HG03025 (cell line): ENCODE data around the gene FAM114A1.

Source experiments
- ATAC-seq: cut with Tn5 transposase; IDR thresholded peaks from one replicate; pipeline ENCODE4 v1.9.1; 2021; ENCODE audit warnings: mild to moderate bottlenecking, moderate library complexity; ENCODE audit not compliant: unreplicated experiment, low FRiP score

Gene FAM114A1

GRCh38 chr4:38857354-38858096 is 10.1 kb upstream of the FAM114A1 start:
- peak; percentile 51 for ATAC-seq

- no peak for ATAC-seq
These were observed 9.5 kb upstream of the FAM114A1 start for GRCh38 chr4:38858097-38858420.

GRCh38 chr4:38859501-38859900 is 8.1 kb upstream of the FAM114A1 start:
- no peak for ATAC-seq

- ATAC-seq = no peak
These were observed 6.7 kb upstream of the FAM114A1 start for GRCh38 chr4:38860788-38861424.

GRCh38 chr4:38861791-38862190 is 5.8 kb upstream of the FAM114A1 start:
- no peak for ATAC-seq

DNA sequence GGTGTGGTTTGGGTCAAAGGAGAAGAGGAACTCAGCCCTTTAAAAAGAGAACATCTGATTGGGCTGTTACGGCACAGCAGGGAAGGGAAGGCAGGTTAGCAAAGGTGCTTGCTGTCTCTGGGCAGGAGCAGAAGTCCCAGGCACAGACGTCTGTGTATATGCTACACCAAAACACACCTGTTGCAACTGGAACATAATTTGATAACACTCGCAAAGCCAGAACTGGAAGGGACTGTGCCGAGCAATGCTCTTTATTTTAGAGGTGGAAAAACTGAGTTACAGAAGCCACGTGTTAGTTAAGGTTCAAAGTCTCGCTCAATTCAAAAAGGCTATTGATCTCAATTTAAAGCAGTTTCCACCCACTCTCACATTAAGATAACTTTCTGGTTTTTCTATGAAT is 2.2 kb upstream of the FAM114A1 start:
- no peak for ATAC-seq

- no peak for ATAC-seq
These were observed 581 bp upstream of the FAM114A1 start for GRCh38 chr4:38866973-38867477.

DNA sequence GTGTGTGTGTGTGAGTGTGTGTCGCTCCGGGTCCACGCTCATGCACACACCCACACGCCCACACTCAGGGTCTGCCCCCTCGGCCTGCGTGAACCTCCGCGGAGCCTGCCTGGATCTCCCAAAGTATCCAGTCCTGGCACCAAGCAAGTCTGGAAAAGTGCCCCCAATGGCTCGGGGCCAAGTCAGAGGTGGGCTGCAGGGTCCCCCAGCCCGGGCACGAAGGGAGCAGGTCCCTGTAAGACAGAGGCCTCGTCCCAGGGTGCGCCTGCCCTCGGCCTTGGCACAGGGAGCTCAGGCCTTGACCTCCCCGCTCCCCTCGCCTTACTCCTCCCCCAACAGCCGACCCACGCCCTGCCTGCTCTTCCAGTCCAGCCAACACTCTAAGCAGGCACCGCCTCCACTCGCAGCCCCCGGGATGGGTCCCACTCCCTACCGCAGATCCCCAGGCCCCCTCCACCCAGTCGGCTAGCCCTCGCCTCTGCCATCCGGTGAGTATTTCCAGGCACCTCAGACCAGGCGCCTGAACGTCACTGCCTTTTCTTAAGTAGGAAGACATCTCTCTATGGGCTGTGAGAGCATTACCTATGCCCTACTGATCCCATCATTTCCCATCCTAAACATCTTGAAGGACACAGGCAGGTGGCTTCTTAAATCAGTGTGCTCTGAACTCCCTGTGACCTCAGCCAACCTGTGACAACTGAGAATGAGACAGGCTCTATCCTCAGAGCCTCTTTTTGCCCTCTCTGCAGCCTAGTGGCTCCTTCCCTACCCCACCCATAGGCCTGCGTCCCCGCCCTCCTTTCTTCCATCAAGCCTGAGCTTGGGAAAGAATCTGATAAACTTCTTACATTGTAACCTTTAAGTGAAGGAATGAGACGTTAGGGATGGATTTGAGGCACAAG is 704 bp downstream of the FAM114A1 start:
- no peak for ATAC-seq

DNA sequence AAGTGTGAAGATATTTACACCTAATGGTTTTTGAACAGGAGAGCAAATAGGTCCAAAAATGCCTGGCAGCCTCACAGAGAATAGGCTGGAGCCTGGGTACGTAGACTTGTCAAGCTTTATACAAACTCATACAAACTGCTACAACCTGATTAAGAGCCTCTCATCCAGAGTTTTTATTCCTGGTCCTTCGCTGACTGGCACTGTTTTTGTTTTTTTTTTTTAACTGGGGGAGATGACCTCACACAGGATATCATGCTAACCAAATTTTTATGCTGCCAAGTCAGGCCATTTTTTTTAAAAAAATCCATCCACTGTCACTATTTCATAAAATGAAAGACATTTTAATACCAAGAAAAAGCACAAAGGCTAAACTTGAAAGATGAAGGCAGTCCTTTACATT is 1.9 kb downstream of the FAM114A1 start:
- no peak for ATAC-seq

DNA sequence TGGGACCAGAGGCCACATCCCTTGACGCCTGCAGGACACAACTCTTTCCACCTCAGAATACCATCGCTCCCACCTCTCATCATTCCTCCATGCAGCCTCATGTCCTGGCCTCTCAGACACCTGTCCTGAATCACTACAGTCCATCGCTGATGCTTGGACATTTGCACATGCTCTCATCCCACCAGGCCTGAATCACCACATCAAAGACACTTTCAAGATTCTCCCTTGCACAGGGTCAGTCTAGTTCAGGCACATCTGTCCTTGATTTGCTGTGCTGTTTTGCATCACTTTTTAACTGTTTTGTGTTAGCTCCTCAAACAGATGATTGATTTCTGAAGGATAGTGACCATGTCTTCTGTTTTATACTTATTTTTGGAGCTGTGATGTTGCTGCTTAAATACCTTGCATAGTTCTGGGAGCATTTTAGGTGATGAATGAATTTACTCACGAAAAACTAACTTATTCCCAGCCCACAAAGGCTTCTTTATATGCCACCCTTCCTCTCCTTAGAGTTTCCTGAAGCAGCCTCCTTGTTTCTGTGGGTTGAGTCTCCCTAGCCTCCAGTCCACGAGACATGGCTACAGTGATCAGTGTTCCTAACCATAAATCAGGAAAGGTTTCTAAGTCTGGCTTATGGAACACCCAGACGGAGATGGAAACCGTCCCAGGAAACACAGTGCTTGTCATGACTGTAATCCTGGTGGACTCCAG is 2.6 kb downstream of the FAM114A1 start:
- no peak for ATAC-seq

- ATAC-seq = no peak
These were observed 4.0 kb downstream of the FAM114A1 start for GRCh38 chr4:38871593-38871992.

- ATAC-seq = no peak
These were observed 5.0 kb downstream of the FAM114A1 start for GRCh38 chr4:38872620-38873019.

- ATAC-seq = no peak
These were observed 5.8 kb downstream of the FAM114A1 start for GRCh38 chr4:38873290-38873944.

DNA sequence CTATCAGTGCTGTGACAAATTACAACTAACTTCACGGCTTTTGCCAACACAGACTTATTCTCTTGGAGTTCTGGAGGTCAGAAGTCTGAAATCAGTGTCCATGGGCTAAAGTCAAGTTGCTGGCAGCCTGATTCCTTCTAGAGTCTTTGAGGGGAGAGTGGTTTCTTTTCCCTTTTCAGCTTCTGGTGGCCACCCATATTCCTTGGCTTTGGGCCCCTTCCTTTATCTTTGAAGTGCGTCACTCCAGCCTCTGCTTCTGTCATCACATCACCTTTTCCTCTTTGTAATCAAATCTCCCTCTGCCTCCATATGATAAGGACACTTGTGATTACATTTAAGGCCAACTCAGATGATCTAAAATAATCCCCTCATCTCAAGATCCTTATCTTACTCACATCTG is 9.0 kb downstream of the FAM114A1 start:
- ATAC-seq = no peak

DNA sequence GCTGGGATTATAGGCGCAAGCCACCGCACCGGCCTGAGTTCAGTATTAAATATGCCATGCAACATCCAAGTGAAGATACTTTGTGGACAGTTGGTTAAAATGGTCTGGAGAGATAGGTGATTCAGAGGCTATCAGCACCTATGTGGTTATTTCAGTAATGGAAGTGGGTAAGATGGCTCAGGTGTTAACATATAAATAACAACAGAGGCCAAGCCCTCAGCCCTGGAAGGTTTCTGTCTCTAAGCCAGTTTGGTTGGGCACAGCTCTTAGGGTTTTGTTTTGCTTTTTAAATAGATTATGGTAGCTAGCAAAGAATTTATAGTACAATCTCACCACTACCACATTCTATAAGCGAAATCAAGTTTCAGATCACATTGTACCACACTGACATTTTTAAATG is 16.6 kb downstream of the FAM114A1 start:
- ATAC-seq = no peak

- no peak for ATAC-seq
These were observed 21.5 kb downstream of the FAM114A1 start for GRCh38 chr4:38889143-38889542.

- ATAC-seq = no peak
These were observed 23.7 kb downstream of the FAM114A1 start for GRCh38 chr4:38891051-38891983.

- no peak for ATAC-seq
These were observed 26.8 kb downstream of the FAM114A1 start for GRCh38 chr4:38894322-38894982.
